ENCODE results near the gene JMJD1C.

GRCh38 chr10:63200431-63200830, 265.3 kb downstream of the JMJD1C start:
- TF ChIP-seq, protein P1, sequence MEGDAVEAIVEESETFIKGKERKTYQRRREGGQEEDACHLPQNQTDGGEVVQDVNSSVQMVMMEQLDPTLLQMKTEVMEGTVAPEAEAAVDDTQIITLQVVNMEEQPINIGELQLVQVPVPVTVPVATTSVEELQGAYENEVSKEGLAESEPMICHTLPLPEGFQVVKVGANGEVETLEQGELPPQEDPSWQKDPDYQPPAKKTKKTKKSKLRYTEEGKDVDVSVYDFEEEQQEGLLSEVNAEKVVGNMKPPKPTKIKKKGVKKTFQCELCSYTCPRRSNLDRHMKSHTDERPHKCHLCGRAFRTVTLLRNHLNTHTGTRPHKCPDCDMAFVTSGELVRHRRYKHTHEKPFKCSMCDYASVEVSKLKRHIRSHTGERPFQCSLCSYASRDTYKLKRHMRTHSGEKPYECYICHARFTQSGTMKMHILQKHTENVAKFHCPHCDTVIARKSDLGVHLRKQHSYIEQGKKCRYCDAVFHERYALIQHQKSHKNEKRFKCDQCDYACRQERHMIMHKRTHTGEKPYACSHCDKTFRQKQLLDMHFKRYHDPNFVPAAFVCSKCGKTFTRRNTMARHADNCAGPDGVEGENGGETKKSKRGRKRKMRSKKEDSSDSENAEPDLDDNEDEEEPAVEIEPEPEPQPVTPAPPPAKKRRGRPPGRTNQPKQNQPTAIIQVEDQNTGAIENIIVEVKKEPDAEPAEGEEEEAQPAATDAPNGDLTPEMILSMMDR (IDR thresholded peaks at IDR 0.05) = no peak
- no peak for TF ChIP-seq POLR2A (IDR thresholded peaks at IDR 0.05)
